HG02588 (cell line): Measurements from ENCODE around the gene SAE1.

Experiments used
- ATAC-seq: cut with Tn5 transposase; IDR thresholded peaks from one replicate; pipeline ENCODE4 v1.9.1; 2021; ENCODE audit warnings: mild to moderate bottlenecking, moderate library complexity; ENCODE audit not compliant: unreplicated experiment

Gene SAE1

DNA sequence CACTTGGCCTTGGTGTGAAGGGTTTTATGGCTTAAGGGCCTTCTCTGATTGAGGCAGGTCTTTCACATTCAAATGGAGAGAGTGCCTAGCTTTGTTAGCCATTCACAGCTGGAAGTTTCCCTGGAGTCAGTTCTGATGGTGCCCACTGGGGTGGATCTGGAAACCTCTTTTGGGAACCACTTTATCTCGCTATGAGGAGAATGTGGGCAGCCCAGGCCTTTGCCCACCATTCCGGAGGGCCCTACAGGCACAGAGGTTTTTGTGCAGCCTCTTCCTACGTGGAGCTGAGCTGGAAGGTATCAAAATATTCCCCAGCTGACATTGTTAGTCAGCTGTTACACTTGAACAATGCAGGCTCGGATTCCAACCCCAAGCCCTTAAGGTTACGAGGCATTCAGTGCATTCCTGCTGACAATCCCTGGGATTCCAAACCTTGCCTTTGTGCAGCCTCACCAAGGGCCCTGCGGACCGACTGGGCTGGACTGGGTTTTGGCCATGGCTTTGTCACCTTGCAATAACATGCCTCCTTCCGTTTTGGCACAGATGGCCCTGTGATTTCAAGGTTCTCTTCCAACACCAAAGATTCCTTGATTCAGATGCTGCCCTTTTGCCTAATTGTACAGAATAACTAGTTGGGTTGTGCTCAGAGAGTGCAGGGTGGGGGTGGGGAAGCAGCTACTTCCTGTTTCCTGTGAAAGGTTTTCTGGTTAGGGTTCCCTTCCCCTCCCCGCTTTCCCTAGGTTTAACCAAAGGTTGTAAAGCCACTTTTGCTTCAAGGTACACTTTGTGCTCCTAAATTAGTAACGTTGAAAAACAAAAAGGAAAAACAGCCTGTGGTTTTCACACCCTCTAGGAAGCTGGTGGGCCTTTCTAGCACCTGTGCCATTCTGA, 27.0 kb downstream of the SAE1 start:
- no peak for ATAC-seq

- ATAC-seq: no peak
These were observed 27.7 kb downstream of the SAE1 start for GRCh38 chr19:47158367-47158791.

GRCh38 chr19:47158879-47159503, 28.4 kb downstream of the SAE1 start:
- no peak for ATAC-seq

DNA sequence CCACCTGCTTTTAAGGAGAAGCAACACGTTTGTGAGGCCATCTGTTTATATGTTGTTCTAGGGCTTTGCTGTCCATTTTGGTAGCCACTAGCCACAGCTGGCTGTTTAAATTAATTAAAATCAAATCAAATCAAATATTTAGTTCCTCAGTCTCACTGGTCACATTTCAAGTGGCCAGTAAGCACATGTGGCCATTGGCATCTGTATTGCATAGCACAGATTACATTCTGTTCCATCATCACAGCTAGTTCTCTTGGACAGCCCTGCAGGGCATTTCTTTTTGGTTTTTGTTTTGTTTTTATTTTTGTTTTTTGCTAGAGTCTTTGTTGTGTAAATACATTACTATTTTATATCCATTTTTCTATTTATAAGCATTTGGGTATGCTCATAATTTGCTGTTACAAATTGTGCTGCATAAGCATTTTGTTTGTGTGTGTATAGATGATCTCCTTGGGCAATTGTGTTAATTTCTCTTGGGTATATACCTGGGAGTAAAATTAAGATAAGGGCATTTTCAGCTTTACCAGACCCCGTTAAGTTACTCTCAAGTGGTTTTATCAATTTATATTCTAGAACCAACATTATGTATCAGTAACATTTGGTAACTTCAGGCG, 31.3 kb downstream of the SAE1 start:
- ATAC-seq: no peak

GRCh38 chr19:47168065-47168464, 37.4 kb downstream of the SAE1 start:
- ATAC-seq: no peak

GRCh38 chr19:47172666-47173455, 42.2 kb downstream of the SAE1 start:
- ATAC-seq: no peak

DNA sequence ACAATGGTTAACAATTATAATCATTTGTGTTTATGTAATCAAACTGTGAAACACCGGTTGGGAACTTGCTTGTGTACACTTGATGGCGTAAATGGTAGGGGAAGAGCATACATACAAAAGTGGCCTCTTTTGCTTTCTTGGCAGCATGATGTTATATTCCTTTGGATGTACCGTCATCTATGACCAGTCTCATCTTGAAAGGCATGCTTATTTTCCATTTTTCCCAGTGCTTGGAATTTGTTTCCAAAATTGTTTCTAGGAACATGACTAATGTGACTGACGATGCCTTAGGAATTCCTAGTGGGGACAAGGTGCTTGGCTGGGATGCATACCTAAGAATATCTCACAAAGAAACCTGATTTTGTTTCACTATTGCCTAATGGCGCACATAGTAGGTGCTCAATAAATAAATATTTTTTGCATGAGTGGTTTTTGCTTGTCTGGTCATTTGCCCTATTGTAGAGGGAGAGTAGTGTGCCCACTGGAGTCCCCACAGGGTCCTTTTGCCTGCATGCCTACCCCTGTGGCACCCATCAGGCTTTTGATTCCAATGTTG, 45.5 kb downstream of the SAE1 start:
- ATAC-seq: no peak

- no peak for ATAC-seq
These were observed 46.0 kb downstream of the SAE1 start for GRCh38 chr19:47176627-47177090.

- no peak for ATAC-seq
These were observed 49.1 kb downstream of the SAE1 start for GRCh38 chr19:47179653-47180310.

DNA sequence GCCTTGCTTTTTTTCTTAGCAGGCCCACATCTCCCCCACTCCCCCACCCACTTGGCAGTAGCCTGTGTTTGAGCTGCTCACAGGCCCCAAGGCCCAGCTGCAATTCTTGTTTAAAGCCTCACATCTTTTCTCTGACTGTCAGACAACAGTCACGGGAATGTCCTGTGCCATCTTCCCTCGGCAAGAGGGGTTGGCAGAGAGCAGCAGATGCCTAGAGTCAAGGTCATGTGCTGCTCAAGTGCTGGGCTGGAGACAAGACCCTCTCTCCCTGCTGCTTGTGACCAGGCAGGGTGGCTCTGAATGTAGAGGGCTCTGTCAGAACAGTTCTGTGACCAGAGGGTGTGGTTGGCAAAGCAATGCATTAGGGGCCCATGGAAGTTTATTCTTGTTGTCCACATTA, 53.0 kb downstream of the SAE1 start:
- no peak for ATAC-seq

GRCh38 chr19:47186446-47187334, 56.1 kb downstream of the SAE1 start:
- peak; percentile 86 for ATAC-seq

- no peak for ATAC-seq
These were observed 56.7 kb downstream of the SAE1 start for GRCh38 chr19:47187335-47187655.

DNA sequence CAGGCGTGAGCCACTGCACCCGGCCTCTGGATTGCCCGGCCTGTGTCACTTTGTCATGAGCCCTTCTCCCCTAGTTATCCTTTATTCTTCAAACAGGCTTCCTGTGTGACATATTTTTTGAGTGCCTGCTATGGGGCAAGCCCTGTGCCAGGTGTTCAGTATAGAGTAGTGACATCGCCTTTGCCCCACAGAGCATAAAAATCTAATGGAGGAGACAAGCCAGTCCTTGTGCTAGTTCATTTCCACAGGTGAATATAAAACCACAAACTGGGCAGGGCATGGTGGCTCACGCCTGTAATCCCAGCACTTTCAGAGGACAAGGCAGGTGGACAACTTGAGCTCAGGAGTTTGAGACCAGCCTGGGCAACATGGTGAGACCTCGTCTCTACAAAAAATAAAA, 57.2 kb downstream of the SAE1 start:
- no peak for ATAC-seq

- no peak for ATAC-seq
These were observed 57.9 kb downstream of the SAE1 start for GRCh38 chr19:47188507-47189033.

GRCh38 chr19:47190167-47190727, 59.6 kb downstream of the SAE1 start:
- no peak for ATAC-seq

GRCh38 chr19:47195434-47195833, 64.8 kb downstream of the SAE1 start:
- no peak for ATAC-seq

DNA sequence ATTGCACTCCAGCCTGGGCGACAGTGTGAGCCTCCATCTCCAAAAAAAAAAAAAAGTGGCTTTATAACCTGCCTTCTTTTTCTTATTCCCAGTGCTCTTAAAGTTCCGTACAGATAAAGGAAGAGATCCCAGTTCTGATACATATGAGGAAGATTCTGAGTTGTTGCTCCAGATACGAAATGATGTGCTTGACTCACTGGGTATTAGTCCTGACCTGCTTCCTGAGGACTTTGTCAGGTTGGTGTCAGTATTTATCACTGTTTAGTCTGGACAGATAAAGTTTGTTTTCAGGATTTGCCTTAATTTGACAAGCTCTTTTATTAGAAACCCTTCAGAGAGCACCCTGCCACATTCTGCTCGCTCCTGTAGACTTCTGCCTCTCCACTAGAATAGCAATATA, 66.5 kb downstream of the SAE1 start:
- no peak for ATAC-seq

DNA sequence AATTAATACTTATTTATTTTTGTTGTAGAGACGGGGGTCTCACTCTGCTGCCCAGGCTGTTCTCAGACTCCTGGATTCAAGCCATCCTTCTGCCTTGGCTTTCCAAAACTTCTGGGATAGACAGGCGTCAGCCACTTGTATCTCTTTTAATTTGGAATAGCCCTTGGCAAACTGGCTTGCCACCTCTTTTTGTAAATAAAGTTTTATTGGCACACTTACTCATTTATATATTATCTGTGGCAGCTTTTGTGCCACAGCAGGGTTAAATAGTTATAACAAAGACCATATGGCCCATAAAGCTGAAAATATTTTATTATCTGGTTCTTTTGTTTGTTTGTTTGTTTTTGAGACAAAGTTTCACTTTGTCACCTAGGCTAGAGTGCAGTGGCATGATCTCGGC, 69.9 kb downstream of the SAE1 start:
- ATAC-seq: no peak

GRCh38 chr19:47203254-47203653, 72.6 kb downstream of the SAE1 start:
- no peak for ATAC-seq
